A673 (cell line): ENCODE results near the gene TAAR9. TPM values are rescaled to one million over a fixed set of nuclear protein-coding genes. Genes with fewer than 3 reads are reported as not detected.

ENCODE experiments used
- BruUV-seq: library from RNA; stranded (reverse); fragments of 400-500 nt; replicated peaks from 2 replicates; lab custom pipeline; 2021; lab: Mats Ljungman, UMichigan
- CTCF ChIA-PET: fragments of 300-600 bp; sonication (Branson Sonifier 250); formaldehyde crosslinking; loops from one replicate; lab custom pipeline; 2022; ENCODE audit warnings: antibody characterized with exemption; lab: Charles Lee
- POLR2A ChIA-PET: fragments of 300-600 bp; sonication (Branson Sonifier 250); formaldehyde crosslinking; loops from one replicate; lab custom pipeline; 2022; ENCODE audit warnings: antibody characterized with exemption; ENCODE audit not compliant: low non-redundant PET; lab: Charles Lee
- DNase-seq: peaks from one replicate; pipeline ENCODE4 v3.0.0-alpha.2; 2015; ENCODE audit warnings: low spot score
- H3K27ac ChIP-seq: fragments of 200-600 bp; sonication (generic); 2 replicates; pipeline ENCODE4 v1.5.1; 2016; ENCODE audit warnings: mixed run types, low read depth, mild to moderate bottlenecking, mixed read lengths, antibody characterized with exemption, low read length; ENCODE audit not compliant: poor library complexity, severe bottlenecking
- H3K27me3 ChIP-seq: fragments of 200-600 bp; sonication (generic); replicated peaks from 2 replicates; pipeline ENCODE4 v1.6.1; 2017; ENCODE audit warnings: mixed run types, low read depth, mild to moderate bottlenecking, mixed read lengths, antibody characterized with exemption, low read length; ENCODE audit not compliant: insufficient read depth, poor library complexity
- H3K36me3 ChIP-seq: fragments of 200-600 bp; sonication (generic); 2 replicates; pipeline ENCODE4 v1.6.1; 2016; ENCODE audit warnings: mixed run types, mild to moderate bottlenecking, mixed read lengths, antibody characterized with exemption, low read length; ENCODE audit not compliant: insufficient read depth, poor library complexity, severe bottlenecking
- H3K4me1 ChIP-seq: fragments of 200-600 bp; sonication (generic); 2 replicates; pipeline ENCODE4 v1.6.1; 2017; ENCODE audit warnings: mixed run types, mild to moderate bottlenecking, mixed read lengths, antibody characterized with exemption, low read length; ENCODE audit not compliant: insufficient read depth, poor library complexity, severe bottlenecking
- H3K4me3 ChIP-seq: fragments of 200-600 bp; sonication (generic); 2 replicates; pipeline ENCODE4 v1.5.1; 2016; ENCODE audit warnings: low read depth, mixed run types, mild to moderate bottlenecking, mixed read lengths, low read length; ENCODE audit not compliant: poor library complexity, severe bottlenecking
- H3K9me3 ChIP-seq: fragments of 200-600 bp; sonication (generic); 2 replicates; pipeline ENCODE4 v1.6.1; 2016; ENCODE audit warnings: mixed run types, low read depth, mild to moderate bottlenecking, mixed read lengths, antibody characterized with exemption, low read length; ENCODE audit not compliant: poor library complexity, severe bottlenecking
- CTCF ChIP-seq: fragments of 300-800, 200-600 bp; sonication (generic); conservative IDR thresholded peaks from 2 replicates; pipeline ENCODE4 v1.5.1; 2017; ENCODE audit warnings: low read depth, mild to moderate bottlenecking, antibody characterized with exemption, low read length, moderate library complexity, mixed read lengths
- EZH2 ChIP-seq: fragments of 200-600 bp; sonication (generic); IDR thresholded peaks from 2 replicates; pipeline ENCODE4 v1.6.1; 2017; ENCODE audit warnings: borderline replicate concordance, low read depth, mild to moderate bottlenecking, mixed read lengths, antibody characterized with exemption, low read length; ENCODE audit not compliant: poor library complexity, severe bottlenecking
- intact Hi-C: fragments of 100-400 bp; cut with micrococcal nuclease; formaldehyde crosslinking; loops from one replicate; pipeline ENCODE4 v1.10.0; 2022; ENCODE audit not compliant: unreplicated experiment
- total RNA-seq: library from RNA; stranded (reverse); gene quantifications from 2 replicates; pipeline ENCODE4 v1.2.3, GENCODE V29; 2021

Gene TAAR9
- total RNA-seq, 1 experiment from 2014 or later, result not detected

GRCh38 chr6:132537145-132537544, 932 bp upstream of the TAAR9 start:
- TF ChIP-seq EZH2 (no peak), CTCF (no peak)
- Histone ChIP-seq H3K9me3 (no peaks in the 10 kb centered on the region), H3K36me3 (no peaks in the 10 kb centered on the region), H3K4me3 (no peak overlapping the region), H3K27me3 (peaks cover 57% of the 10 kb centered on the region), H3K4me1 (no peaks in the 10 kb centered on the region), H3K27ac (no peak overlapping the region)
- DNase-seq, result no peak
- ChIA-PET CTCF (no interaction called here), POLR2A (no interaction called here)
- BruUV-seq, result no TSS peak
- intact Hi-C loops, result loop anchor here (5.0 kb wide), 1 partner anchor 130 kb away; no protein-coding TSS in a partner anchor

- H3K36me3 ChIP-seq, result no peaks in the 10 kb centered on the region
- ChIA-PET POLR2A (no interaction called here), CTCF (interaction anchor here (0.5 kb wide), 1 partner anchor 243 kb away, joined by 4 read pairs; no protein-coding TSS in a partner anchor)
- H3K27me3 ChIP-seq, result peaks cover 93% of the 10 kb centered on the region
- BruUV-seq, result no TSS peak
- no peak for DNase-seq
- intact Hi-C loops, result no loop called here
- no peak for TF ChIP-seq CTCF
- no peak for TF ChIP-seq EZH2
- H3K9me3 ChIP-seq, result no peaks in the 10 kb centered on the region
- no peak overlapping the region for H3K27ac ChIP-seq
- H3K4me3 ChIP-seq, result no peak overlapping the region
- H3K4me1 ChIP-seq, result no peaks in the 10 kb centered on the region
These were observed 6.7 kb downstream of the TAAR9 start for GRCh38 chr6:132544826-132545225.

GRCh38 chr6:132548746-132549463, 10.8 kb downstream of the TAAR9 start:
- Histone ChIP-seq H3K4me3 (no peak overlapping the region), H3K4me1 (no peaks in the 10 kb centered on the region), H3K36me3 (no peaks in the 10 kb centered on the region), H3K27me3 (peaks cover 88% of the 10 kb centered on the region), H3K9me3 (no peaks in the 10 kb centered on the region), H3K27ac (no peak overlapping the region)
- BruUV-seq, result no TSS peak
- TF ChIP-seq CTCF (no peak), EZH2 (no peak)
- POLR2A ChIA-PET, result no interaction called here
- intact Hi-C loops, result no loop called here
- CTCF ChIA-PET, result no interaction called here
- no peak for DNase-seq
